Endothelial cell (in vitro differentiated cells): ENCODE results near the gene TROAP. TPM values are rescaled to one million over a fixed set of nuclear protein-coding genes. Genes with fewer than 3 reads are reported as not detected.
"Not testable (repeated sequence)": the region's sequence is repeated elsewhere in the genome, so short reads cannot be mapped to it uniquely, and the experiment has no call there.

Experiments used
- DNase-seq: peaks from one replicate; pipeline ENCODE4 v3.0.0; 2021; ENCODE audit warnings: low spot score
- H3K27ac Mint-ChIP-seq: one replicate; pipeline ENCODE4 v1.8.0; 2021; ENCODE audit warnings: mixed read lengths, inconsistent platforms; ENCODE audit not compliant: unreplicated experiment
- H3K27me3 Mint-ChIP-seq: one replicate; pipeline ENCODE4 v1.8.0; 2021; ENCODE audit warnings: mild to moderate bottlenecking, moderate library complexity, mixed read lengths, inconsistent platforms; ENCODE audit not compliant: unreplicated experiment
- H3K36me3 Mint-ChIP-seq: one replicate; pipeline ENCODE4 v1.8.0; 2021; ENCODE audit warnings: mild to moderate bottlenecking, low read depth, mixed read lengths, inconsistent platforms; ENCODE audit not compliant: unreplicated experiment
- H3K4me1 Mint-ChIP-seq: one replicate; pipeline ENCODE4 v1.8.0; 2021; ENCODE audit warnings: mild to moderate bottlenecking, mixed read lengths, inconsistent platforms; ENCODE audit not compliant: unreplicated experiment
- H3K4me3 Mint-ChIP-seq: one replicate; pipeline ENCODE4 v1.8.0; 2021; ENCODE audit warnings: mild to moderate bottlenecking, mixed read lengths, inconsistent platforms; ENCODE audit not compliant: unreplicated experiment
- H3K9me3 Mint-ChIP-seq: one replicate; pipeline ENCODE4 v1.8.0; 2021; ENCODE audit warnings: mixed read lengths, inconsistent platforms; ENCODE audit not compliant: unreplicated experiment
- CTCF ChIP-seq: fragments of 200-600 bp; sonication (generic); IDR thresholded peaks from one replicate; pipeline ENCODE4 v1.5.0; 2021; ENCODE audit warnings: antibody characterized with exemption; ENCODE audit not compliant: unreplicated experiment
- total RNA-seq: library from RNA; stranded (reverse); fragmentation: NEBNext Ultra II Directional; extraction: Animal tissue kit (Norgen Biotek cat#: 25700); gene quantifications from one replicate; pipeline ENCODE4 v1.2.1, GENCODE V29; 2021; ENCODE audit not compliant: unreplicated experiment

Gene TROAP
- total RNA-seq, 1 donor from 2014 or later: 12.4 TPM

DNA sequence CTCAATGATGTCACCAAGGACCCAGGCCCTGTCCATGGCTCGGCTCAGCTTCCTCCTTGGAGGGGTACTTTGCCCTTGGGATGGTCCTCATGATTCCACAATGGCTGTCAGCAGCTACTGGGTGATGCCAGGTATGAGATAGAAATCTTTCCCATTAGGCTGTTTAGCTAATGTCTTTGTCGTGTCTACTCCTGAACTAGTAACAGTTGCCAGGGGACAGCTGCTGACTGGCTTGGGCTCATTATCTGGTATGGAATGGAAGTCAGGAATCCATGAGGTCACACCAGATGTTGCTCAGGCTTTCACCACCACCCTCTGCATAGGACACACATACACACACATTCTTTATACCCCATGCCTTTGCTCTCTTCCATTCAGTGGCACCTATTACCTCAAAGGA lies 18.9 kb upstream of the TROAP start:
- H3K9me3 Mint-ChIP-seq: no peaks in the 10 kb centered on the region
- no peak for TF ChIP-seq CTCF
- H3K27ac Mint-ChIP-seq: no peak overlapping the region
- no peak for DNase-seq
- H3K27me3 Mint-ChIP-seq: peaks cover 3% of the 10 kb centered on the region
- H3K36me3 Mint-ChIP-seq: no peaks in the 10 kb centered on the region
- H3K4me1 Mint-ChIP-seq: no peaks in the 10 kb centered on the region
- H3K4me3 Mint-ChIP-seq: no peak overlapping the region

- H3K27ac Mint-ChIP-seq: no peak overlapping the region
- no peak for DNase-seq
- no peak overlapping the region for H3K4me3 Mint-ChIP-seq
- H3K36me3 Mint-ChIP-seq: no peaks in the 10 kb centered on the region
- no peak for TF ChIP-seq CTCF
- no peaks in the 10 kb centered on the region for H3K9me3 Mint-ChIP-seq
- no peaks in the 10 kb centered on the region for H3K4me1 Mint-ChIP-seq
- peaks cover 5% of the 10 kb centered on the region for H3K27me3 Mint-ChIP-seq
These were observed 17.1 kb upstream of the TROAP start for GRCh38 chr12:49305762-49306510.

DNA sequence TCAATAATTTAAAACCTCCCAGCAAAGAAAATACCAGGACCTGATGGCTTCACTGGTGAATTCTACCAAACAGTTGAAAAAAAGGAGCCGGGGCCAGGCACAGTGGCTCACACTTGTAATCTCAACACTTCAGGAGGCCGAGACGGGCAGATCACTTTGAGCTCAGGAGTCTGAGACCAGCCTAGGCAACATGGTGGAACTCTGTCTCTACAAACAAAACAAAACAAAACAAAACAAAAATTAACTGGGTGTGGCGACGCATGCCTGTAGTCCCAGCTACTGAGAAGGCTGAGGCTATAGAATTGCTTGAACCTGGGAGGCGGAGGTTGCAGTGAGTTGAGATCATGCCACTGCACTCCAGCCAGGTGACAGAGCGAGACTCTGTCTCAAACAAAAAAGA lies 13.7 kb upstream of the TROAP start:
- no peak for TF ChIP-seq CTCF
- H3K9me3 Mint-ChIP-seq: no peaks in the 10 kb centered on the region

DNA sequence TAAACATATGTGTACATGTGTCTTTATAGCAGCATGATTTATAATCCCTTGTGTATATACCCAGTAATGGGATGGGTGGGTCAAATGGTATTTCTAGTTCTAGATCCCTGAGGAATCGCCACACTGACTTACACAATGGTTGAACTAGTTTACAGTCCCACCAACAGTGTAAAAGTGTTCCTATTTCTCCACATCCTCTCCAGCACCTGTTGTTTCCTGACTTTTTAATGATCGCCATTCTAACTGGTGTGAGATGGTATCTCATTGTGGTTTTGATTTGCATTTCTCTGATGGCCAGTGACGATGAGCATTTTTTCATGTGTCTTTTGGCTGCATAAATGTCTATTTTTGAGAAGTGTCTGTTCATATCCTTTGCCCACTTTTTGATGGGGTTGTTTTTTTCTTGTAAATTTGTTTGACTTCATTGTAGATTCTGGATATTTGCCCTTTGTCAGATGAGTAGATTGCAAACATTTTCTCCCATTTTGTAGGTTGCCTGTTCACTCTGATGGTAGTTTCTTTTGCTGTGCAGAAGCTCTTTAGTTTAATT lies 12.5 kb upstream of the TROAP start:
- not testable (repeated sequence) for H3K9me3 Mint-ChIP-seq, H3K27me3 Mint-ChIP-seq, H3K4me1 Mint-ChIP-seq, H3K27ac Mint-ChIP-seq, DNase-seq, H3K4me3 Mint-ChIP-seq, H3K36me3 Mint-ChIP-seq

More for the DNA sequence above, 13.7 kb upstream of the TROAP start:
- no peak overlapping the region for H3K27ac Mint-ChIP-seq
- H3K4me1 Mint-ChIP-seq: no peaks in the 10 kb centered on the region
- no peak for DNase-seq
- H3K36me3 Mint-ChIP-seq: no peaks in the 10 kb centered on the region
- no peak overlapping the region for H3K4me3 Mint-ChIP-seq
- peaks cover 8% of the 10 kb centered on the region for H3K27me3 Mint-ChIP-seq

DNA sequence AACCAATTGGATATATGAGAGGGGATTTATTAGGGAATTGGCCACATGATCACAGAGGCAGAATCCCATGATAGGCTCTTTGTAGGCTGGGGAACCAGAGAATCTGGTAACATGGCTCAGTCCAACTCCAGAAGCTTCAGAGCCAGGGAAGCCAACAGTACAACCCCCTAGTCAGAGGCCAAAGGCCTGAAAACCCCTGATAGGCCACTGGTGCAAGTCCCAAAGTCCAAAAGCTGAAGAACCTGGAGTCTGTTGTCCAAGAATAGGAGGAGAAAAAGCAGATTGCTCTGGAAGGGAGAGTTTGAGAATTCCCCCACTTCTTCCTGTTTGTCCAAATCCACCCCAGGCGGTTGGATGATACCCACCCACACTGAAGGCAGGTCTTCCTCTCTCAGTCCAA lies 8.2 kb upstream of the TROAP start:
- DNase-seq: no peak
- H3K4me1 Mint-ChIP-seq: no peaks in the 10 kb centered on the region
- H3K27me3 Mint-ChIP-seq: peaks cover 8% of the 10 kb centered on the region
- no peak overlapping the region for H3K27ac Mint-ChIP-seq
- H3K4me3 Mint-ChIP-seq: no peak overlapping the region
- H3K9me3 Mint-ChIP-seq: no peaks in the 10 kb centered on the region
- no peak for TF ChIP-seq CTCF
- no peaks in the 10 kb centered on the region for H3K36me3 Mint-ChIP-seq

- not testable (repeated sequence) for DNase-seq, H3K36me3 Mint-ChIP-seq, H3K27me3 Mint-ChIP-seq, H3K9me3 Mint-ChIP-seq, H3K4me3 Mint-ChIP-seq, H3K4me1 Mint-ChIP-seq, H3K27ac Mint-ChIP-seq
These were observed 5.9 kb upstream of the TROAP start for GRCh38 chr12:49317118-49317517.

DNA sequence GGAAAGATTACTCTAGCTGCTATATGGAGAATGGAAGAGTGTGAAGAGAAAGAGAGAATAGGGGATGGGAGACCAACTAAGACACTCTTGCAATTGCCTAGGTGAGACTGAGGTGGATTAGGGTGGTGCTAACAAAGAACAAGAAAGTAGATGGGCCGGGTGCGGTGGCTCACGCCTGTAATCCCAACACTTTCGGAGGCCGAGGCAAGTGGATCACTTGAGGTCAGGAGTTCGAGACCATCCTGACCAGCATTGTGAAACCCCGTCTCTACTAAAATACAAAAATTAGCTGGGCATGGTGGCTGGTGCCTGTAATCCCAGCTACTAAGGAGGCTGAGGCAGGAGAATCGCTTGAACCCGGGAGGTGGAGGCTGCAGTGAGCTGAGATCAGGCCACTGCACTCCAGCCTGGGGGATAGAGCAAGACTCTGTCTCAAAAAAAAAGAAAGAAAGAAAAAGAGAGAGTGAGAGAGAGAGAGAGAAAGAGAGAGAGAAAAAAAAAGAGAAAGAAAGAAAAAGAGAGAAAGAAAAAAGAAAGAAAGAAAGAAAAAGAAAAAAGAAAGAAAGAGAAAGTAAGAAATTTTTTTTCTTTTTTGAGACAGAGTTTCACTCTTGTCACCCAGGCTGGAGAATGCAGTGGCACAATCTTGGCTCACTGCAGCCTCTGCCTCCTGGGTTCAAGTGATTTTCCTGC lies 2.5 kb upstream of the TROAP start:
- H3K4me3 Mint-ChIP-seq, DNase-seq, H3K27ac Mint-ChIP-seq, H3K9me3 Mint-ChIP-seq, H3K27me3 Mint-ChIP-seq, H3K36me3 Mint-ChIP-seq: not testable (repeated sequence)
- H3K4me1 Mint-ChIP-seq: peaks cover 13% of the 10 kb centered on the region
